ENCODE measurements around the gene TPGS2.
"Not testable (repeated sequence)": the region's sequence is repeated elsewhere in the genome, so short reads cannot be mapped to it uniquely, and the experiment has no call there.

TPGS2 gene

GRCh38 chr18:36828157-36828629 is 609 bp downstream of the TPGS2 start:
- intact Hi-C loops (cut with DNase I): no loop called here
- DNase-seq: peak in 29 of 42 donors; percentile 15 to 69 (median 43)

- no peak for DNase-seq
- intact Hi-C loops (cut with DNase I): no loop called here
Observed at GRCh38 chr18:36826556-36826955, 2.2 kb downstream of the TPGS2 start.

DNA sequence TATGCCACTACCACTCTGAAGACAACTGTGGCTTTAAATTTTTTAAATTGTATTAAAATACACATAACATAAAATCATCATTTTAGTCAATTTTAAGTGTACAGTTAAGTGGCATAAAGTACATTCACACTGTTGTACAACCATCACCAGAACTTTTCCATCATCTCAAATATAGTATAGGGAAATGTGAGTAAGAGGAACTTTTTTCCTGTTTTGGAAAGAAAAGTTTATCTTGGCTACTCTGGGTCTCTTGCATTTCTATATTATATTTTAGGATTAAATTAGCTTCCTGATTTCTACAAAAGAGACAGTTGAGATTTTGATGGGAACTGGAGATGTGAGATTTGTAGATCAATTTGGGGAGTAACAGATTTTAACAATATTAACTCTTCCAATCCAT is 3.3 kb downstream of the TPGS2 start:
- intact Hi-C loops (cut with DNase I): no loop called here

DNA sequence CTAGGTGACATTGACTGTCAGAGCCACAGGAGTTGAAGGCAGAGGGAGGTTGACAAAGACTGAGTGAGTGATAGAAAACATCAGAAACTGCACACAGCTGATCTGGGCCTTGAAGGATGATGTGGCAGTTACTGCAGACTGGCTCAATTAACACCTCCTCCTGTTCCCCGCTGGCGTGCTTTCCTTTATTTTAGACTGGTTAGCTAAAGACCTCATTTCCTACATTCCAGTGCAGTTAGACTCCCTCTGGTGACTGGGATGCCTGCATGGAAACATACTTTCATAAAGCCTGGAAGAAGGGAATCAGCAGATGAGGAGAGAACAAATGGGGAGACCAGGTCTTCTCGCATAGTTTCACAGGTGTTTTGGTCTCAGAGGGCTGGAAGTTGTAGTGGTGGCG is 7.1 kb downstream of the TPGS2 start:
- intact Hi-C loops (cut with DNase I): no loop called here

More for the DNA sequence above, 3.3 kb downstream of the TPGS2 start:
- no peak for DNase-seq

GRCh38 chr18:36819621-36820020 is 9.2 kb downstream of the TPGS2 start:
- intact Hi-C loops (cut with DNase I): no loop called here
- DNase-seq: no peak

More for the DNA sequence above, 7.1 kb downstream of the TPGS2 start:
- DNase-seq: peak in 2 of 42 donors; percentile 11 to 16

- intact Hi-C loops (cut with DNase I): no loop called here
Observed at GRCh38 chr18:36818652-36819051, 10.2 kb downstream of the TPGS2 start.

GRCh38 chr18:36817039-36817438 is 11.8 kb downstream of the TPGS2 start:
- no peak for DNase-seq
- intact Hi-C loops (cut with DNase I): no loop called here

More at GRCh38 chr18:36818652-36819051, 10.2 kb downstream of the TPGS2 start:
- DNase-seq: no peak

DNA sequence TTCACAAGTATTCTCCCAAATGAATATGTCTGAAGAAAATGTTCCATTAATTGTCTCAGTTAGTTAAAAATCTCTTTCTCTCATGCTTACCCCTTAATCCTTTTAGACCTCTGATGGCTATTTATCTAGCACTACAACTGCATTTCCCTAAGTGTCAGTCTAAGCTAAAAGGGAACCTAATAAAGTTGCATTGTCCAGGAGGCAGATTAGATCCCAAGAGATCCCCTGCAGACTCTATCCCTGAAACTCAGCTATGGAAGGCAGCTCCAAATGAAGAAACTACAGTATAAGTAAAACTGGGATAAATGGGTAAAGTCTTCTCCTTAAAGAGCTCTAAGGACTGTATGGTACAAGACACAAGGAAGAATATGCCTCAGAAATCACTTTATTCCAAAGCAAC is 12.7 kb downstream of the TPGS2 start:
- intact Hi-C loops (cut with DNase I): not testable (repeated sequence)

DNA sequence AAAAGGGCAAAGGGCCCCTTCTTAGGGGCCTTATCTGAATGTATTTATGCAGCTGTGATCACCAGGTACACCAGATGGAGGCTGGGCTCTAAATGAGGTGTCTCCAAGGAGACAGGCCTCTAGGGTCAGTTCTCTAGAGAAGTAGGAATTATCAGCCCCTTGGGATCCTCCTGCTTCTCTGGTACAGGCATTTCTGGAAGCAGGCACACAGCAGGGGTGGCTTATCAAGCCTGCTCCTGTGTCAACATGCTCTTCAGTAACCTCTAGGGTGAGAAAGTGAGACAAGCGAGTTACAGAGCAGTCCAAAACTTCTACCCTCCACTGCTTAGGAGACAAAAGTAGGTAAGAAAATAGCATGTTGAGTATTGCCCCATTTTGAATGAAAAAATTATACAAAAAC is 13.8 kb downstream of the TPGS2 start:
- intact Hi-C loops (cut with DNase I): no loop called here
- no peak for DNase-seq

More for the DNA sequence above, 12.7 kb downstream of the TPGS2 start:
- DNase-seq: not testable (repeated sequence)

DNA sequence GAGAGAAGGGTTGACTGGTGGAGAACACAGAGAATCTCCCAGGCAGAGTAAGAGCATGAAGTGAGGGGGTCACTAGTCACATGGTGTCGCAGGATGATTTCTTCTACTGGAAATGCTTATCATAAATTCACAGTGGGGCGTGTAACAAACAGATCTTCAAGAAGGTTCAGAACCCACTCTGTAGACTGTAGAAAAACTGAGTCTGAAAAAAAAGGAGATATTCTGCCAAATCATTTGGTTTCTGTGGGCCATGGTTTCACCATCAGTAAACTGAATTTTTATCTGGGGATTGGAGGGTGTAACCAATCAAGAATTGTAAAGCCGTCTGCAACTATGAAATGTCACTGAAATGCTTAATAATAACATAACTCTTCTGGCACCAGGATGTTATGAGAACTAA is 15.0 kb downstream of the TPGS2 start:
- intact Hi-C loops (cut with DNase I): no loop called here
- DNase-seq: no peak

DNA sequence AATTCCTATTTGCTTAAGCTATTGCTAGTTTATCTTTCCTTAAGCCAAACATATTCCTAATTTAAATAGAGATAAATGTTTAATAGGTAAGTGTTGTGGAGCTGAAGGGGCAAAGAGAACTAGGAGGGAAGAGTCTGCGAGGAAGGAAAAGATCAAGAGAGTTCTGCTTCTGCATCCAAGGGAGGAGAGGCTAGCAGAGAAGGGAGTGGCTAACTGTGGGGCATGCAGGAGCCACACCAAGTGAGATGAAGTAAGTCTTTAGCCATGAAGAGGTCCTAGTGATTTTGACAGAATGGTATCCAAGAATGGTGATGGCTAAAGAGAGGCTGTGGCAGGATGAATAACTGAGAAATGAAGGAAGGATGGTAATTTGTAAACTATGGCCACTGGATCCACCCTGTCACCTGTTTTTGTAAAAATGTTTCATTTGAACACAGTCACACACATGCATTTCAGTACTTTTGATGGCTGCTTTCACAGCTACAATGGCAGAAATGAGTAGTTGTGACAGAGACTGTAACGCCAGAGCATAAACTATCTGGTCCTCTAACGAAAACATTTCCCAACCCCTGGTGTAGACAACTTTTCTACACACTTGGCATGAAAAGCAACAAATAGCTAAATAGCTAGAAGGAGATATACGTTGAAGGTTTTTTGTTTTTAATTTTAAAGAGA is 15.6 kb downstream of the TPGS2 start:
- DNase-seq: no peak
- intact Hi-C loops (cut with DNase I): no loop called here

- DNase-seq: no peak
- intact Hi-C loops (cut with DNase I): no loop called here
Observed at GRCh38 chr18:36812678-36813077, 16.1 kb downstream of the TPGS2 start.

DNA sequence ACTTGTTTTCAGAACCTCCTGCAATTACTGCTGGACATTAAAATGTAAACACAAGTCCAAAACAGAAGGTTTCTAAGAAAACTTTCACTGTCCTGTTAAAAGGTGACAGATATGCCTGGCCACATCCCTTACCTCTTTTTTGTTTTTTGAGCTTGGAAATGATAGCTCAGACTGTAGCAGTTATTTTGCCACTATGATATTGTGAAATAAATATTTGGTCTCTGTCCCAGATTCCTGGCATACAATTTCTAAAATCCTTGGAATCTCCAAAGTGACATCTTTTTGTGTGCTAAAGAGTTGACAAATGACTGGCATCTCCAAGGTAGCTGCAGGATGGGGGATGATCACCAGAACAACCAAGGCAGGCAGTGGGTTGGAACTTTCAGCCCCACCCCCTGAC is 16.8 kb downstream of the TPGS2 start:
- DNase-seq: no peak
- intact Hi-C loops (cut with DNase I): no loop called here

DNA sequence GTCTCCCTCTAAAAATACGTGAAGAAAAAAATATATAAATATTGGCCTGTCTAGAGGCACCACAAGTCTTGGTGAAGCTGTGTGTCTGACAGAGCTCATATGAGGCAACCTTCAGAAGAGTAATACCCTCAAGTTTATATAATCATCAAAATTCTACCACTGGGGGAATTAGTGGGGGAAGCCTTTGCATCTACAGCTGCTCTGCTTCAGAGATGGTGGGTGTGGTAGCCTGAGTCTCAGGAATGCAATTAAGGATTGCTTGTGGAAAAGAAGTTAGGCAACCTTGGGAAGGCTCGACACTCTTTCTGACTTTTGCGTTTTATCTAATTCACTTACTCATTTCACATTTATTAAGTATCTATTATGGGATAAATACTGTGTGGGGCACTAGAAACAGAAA is 17.4 kb downstream of the TPGS2 start:
- intact Hi-C loops (cut with DNase I): no loop called here
- DNase-seq: peak in 11 of 42 donors; percentile 4 to 55 (median 16)

DNA sequence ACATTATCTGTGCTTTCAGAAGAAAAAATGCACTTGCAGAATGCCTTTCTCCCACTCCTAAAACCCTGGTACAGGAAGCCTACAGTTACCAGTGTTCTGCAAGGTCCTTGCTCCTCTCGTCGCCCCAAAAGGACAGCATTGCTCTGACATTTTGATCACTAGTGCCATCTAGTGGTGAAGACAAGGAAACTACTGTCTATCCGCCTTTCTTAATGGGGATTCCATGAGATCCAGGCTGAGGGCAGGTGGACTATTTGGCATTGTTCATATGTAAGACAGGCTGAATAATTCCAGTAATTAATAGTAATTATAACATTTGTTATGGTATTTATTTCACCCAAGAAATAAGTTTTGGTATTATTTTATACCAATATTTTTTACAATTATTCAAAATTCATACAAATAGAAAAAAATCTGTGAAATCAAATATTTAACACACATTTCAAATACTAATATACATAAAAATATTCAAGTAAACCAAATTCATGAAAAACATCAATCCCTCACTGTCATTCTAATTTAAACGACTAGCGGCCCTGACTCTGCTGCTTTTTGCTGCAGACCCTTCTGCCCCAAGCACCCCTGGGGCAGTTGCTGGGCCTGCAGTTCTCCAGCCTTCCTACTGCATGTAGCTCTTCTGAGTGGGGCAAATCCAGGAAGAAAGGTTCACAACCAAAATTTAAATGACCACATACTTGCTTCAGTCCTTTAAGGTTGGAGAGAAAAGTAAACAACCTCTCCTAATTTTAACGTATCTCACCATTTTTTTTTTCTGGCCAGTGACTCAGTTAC is 19.0 kb downstream of the TPGS2 start:
- intact Hi-C loops (cut with DNase I): no loop called here

GRCh38 chr18:36808681-36809080 is 20.1 kb downstream of the TPGS2 start:
- intact Hi-C loops (cut with DNase I): no loop called here
- DNase-seq: no peak

More for the DNA sequence above, 19.0 kb downstream of the TPGS2 start:
- peak in 31 of 42 donors; percentile 7 to 74 (median 39) for DNase-seq

GRCh38 chr18:36805105-36805504 is 23.7 kb downstream of the TPGS2 start:
- intact Hi-C loops (cut with DNase I): no loop called here
- no peak for DNase-seq

GRCh38 chr18:36798738-36799473 is 29.9 kb downstream of the TPGS2 start:
- DNase-seq: no peak
- intact Hi-C loops (cut with DNase I): no loop called here

DNA sequence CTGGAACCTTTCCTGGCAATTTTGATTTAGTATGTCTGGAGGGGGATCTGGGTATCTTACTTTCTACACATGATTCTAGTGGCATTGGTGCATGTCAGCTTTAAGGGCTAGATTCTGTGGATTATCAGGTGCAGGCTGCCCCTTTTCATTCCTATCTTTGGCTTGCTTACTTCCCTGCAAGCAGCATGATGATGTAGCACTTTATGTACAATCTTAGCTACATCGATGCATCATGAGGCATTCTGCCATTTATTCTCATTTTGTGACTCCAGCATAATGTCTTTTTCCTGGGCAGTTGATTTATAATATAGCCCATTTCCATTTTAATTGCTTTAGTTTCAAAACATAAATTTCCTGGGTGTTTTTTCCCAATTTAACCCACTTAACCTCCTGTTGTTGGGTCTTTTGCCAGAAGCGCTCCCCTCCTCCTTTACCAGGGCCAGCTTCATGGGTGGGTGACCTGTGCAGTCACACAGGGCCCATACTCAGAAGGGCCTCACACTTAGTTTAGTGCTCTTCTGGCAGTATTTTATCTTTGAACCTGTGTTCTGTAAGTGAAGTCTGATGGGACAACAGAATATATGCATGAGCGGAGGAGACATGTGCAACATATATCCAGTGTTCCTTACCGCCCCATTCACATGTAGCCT is 36.0 kb downstream of the TPGS2 start:
- intact Hi-C loops (cut with DNase I): no loop called here
- no peak for DNase-seq
